NCI-H510A treated with DMSO at 0.1 percent for 48 hours (cell line): ENCODE results near the gene NVL.

Experiments used
- DNase-seq: peaks from one replicate; lab custom pipeline; 2025; lab: John Stamatoyannopoulos, UW

The NVL gene

DNA sequence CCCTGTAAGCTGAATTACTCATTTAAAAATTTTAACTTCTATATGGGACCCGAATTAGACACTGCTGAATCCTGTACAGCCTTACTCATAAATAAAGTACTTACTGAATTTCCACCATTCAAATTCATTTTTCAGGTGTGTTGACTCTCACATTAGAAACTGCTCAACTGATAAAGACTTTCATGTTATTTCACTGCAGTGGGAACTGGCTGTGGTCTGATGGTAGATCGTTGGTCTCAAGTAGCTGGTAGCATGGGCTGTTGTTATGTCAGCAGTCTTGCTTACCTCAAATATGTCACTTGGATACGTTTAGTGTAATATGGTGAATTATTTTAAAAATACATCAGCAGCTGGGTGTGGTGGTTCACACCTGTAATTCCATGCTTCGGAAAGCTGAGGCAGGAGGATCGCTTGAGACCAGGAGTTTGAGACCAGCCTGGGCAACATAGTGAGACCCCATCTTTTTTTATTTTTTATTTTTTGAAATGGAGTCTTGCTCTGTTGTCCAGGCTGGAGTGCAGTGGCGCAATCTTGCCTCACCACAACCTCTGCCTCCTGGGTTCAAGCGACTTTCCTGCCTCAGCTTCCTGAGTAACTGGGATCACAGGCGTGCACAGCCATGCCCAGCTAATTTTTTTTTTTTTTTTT is 136.5 kb downstream of the NVL start:
- no peak for DNase-seq

GRCh38 chr1:224192082-224192788 is 137.7 kb downstream of the NVL start:
- DNase-seq: no peak

DNA sequence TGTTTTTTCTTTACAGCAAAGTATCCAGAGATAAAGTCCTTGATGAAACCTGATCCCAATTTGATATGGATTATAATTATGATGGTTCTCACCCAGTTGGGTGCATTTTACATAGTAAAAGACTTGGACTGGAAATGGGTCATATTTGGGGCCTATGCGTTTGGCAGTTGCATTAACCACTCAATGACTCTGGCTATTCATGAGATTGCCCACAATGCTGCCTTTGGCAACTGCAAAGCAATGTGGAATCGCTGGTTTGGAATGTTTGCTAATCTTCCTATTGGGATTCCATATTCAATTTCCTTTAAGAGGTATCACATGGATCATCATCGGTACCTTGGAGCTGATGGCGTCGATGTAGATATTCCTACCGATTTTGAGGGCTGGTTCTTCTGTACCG is 140.4 kb downstream of the NVL start:
- no peak for DNase-seq

DNA sequence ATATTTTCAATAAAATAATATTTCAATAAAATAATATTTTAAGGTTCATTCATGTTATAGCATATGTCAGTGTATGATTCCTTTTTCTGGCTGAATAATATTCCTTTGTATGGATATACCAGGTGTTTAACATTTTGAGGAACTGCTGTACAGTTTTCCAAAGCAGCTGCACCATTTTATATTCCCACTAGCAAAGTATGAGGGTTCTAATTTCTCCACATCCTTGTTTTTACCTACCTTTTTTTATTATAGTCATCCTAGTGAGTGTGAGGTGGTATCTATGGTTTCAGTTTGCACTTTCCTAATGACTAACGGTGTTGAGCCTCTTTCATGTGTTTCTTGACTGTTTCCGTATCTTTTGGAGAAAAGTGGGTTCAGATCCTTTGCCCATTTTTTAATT is 141.7 kb downstream of the NVL start:
- DNase-seq: no peak

GRCh38 chr1:224185208-224185607 is 144.8 kb downstream of the NVL start:
- DNase-seq: no peak

GRCh38 chr1:224183591-224184312 is 146.2 kb downstream of the NVL start:
- DNase-seq: peak; percentile 30

DNA sequence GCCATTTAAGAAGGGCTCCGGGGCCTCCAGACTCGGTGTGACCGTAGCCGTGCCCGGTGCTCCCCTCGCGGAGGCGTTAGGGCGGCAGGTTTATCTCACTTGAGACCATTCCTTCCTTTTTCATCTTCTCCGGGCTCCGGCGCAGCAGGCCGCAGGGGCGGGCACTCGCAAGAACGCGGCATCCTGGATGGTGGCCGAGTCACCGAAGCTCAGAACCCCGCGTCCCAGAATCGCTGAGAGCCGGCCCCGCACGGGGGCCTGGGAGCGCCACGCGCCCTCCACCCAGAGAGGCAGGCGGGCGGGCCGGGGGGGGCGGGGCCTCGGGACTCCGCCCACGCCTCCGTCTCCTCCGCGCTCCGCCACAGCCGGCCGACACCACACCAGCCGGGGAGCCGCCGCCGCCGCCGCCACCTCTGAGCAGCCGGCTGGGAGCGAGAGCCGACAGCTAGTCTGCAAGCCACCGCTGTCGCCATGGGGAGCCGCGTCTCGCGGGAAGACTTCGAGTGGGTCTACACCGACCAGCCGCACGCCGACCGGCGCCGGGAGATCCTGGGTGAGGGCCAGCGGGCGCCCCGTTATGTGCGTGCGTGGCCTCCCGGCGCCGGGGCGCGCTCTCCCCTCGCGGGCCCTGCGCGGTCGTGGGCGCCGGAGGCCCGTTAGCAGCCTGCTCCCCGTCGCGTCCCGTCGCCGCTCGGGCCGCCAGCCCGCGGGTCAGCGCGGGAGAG is 146.9 kb downstream of the NVL start, which contains the start of gene DEGS1:
DEGS1 (plus strand) TSS at position 375 of the 725 bp plus-strand sequence; CDS start at position 472, 97 bp downstream.
- peak; percentile 88 for DNase-seq

DNA sequence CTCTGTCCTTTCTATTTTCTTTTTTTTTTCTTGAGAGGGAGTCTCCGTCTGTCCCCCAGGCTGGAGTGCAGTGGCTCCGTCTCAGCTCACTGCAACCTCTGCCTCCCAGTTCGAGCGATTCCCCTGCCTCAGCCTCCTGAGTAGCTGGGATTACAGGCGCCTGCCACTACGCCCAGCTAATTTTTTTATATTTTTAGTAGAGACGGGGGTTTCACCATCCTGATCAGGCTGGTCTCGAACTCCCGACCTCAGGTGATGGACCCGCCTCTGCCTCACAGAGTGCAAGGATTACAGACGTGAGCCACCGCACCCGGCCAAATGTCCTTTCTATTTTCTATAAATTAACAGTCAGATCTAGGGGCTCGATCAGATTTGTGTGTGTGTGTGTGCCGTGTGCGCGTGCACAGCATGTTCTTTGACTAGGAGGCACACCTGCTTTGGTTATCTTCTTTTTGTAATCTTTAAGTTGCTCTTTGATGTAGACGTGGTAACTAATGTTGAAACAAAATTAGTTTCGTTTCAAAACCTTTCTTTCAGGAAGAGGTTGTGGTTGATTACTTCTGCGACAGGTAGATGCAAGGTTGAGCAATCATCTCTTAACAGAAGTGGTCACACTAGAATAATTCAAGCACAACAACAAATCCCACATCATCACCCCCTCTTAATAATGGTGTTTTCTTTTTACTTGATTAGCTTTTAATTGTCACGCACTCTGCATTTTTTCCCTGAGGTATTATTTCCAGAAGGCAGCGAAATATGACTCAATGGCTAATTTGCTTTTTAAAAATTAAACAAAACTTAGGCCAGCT is 147.7 kb downstream of the NVL start:
- DNase-seq: peak; percentile 88

GRCh38 chr1:224181453-224181810 is 148.5 kb downstream of the NVL start:
- no peak for DNase-seq

GRCh38 chr1:224180783-224181452 is 149.1 kb downstream of the NVL start:
- DNase-seq: no peak

DNA sequence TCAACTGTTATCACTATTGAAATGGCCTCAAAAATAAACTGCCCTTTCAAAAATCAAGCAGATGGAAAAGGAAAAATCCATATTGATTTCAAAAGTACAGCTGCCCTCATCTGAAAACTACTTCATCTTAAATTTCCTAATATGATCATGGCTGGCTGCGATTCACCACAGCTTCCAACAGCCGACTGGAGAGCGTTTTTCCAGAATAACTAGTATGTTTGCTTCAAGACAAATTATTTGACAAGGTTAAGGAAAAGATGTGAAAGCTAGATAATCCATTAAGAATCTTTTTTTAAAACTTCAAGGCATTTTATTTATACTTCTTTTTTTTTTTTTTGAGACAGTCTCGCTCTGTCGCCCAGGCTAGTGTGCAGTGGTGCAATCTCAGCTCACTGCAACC is 151.1 kb downstream of the NVL start:
- no peak for DNase-seq

- no peak for DNase-seq
These were observed 152.5 kb downstream of the NVL start for GRCh38 chr1:224177356-224177999.
